Measurements from ENCODE around the gene MGLL.

Gene MGLL

GRCh38 chr3:127809211-127809610 lies 13.1 kb downstream of the MGLL start:
- DNase-seq, result no peak

GRCh38 chr3:127808197-127808596 lies 14.1 kb downstream of the MGLL start:
- no peak for DNase-seq

- DNase-seq, result no peak
Measured at GRCh38 chr3:127805026-127805753, 17.1 kb downstream of the MGLL start.

GRCh38 chr3:127804141-127804540 lies 18.2 kb downstream of the MGLL start:
- no peak for DNase-seq

GRCh38 chr3:127803619-127804018 lies 18.7 kb downstream of the MGLL start:
- DNase-seq, result no peak

GRCh38 chr3:127802606-127803005 lies 19.7 kb downstream of the MGLL start:
- DNase-seq, result no peak

- no peak for DNase-seq
Measured at GRCh38 chr3:127801731-127802313, 20.5 kb downstream of the MGLL start.

- no peak for DNase-seq
Measured at GRCh38 chr3:127800508-127800907, 21.8 kb downstream of the MGLL start.

- DNase-seq, result no peak
Measured at GRCh38 chr3:127799476-127800222, 22.7 kb downstream of the MGLL start.

GRCh38 chr3:127798716-127799115 lies 23.6 kb downstream of the MGLL start:
- no peak for DNase-seq

- DNase-seq, result no peak
Measured at GRCh38 chr3:127796831-127797150, 25.5 kb downstream of the MGLL start.

GRCh38 chr3:127796045-127796830 lies 26.1 kb downstream of the MGLL start:
- DNase-seq, result no peak

GRCh38 chr3:127794972-127795371 lies 27.3 kb downstream of the MGLL start:
- no peak for DNase-seq

GRCh38 chr3:127794402-127794801 lies 27.9 kb downstream of the MGLL start:
- DNase-seq, result no peak

GRCh38 chr3:127792541-127793292 lies 29.6 kb downstream of the MGLL start:
- no peak for DNase-seq

- no peak for DNase-seq
Measured at GRCh38 chr3:127791221-127791913, 30.9 kb downstream of the MGLL start.

GRCh38 chr3:127790882-127791183 lies 31.5 kb downstream of the MGLL start:
- no peak for DNase-seq

- DNase-seq, result no peak
Measured at GRCh38 chr3:127789990-127790881, 32.1 kb downstream of the MGLL start.

GRCh38 chr3:127789051-127789450 lies 33.3 kb downstream of the MGLL start:
- no peak for DNase-seq

- no peak for DNase-seq
Measured at GRCh38 chr3:127788451-127788909, 33.8 kb downstream of the MGLL start.
